Measurements from ENCODE around the gene DNM3.
A peak's percentile ranks its signal among the peaks of the same experiment; 100 is the strongest.

Gene DNM3

GRCh38 chr1:171931752-171932151 lies 90.5 kb downstream of the DNM3 start:
- DNase-seq, result no peak

- no peak for DNase-seq
Measured at GRCh38 chr1:171934664-171935063, 93.4 kb downstream of the DNM3 start.

GRCh38 chr1:171935086-171935485 lies 93.8 kb downstream of the DNM3 start:
- DNase-seq, result no peak

GRCh38 chr1:171935664-171936063 lies 94.4 kb downstream of the DNM3 start:
- no peak for DNase-seq

- no peak for DNase-seq
Measured at GRCh38 chr1:171937938-171938337, 96.6 kb downstream of the DNM3 start.

GRCh38 chr1:171939740-171940139 lies 98.4 kb downstream of the DNM3 start:
- no peak for DNase-seq

- DNase-seq, result no peak
Measured at GRCh38 chr1:171940368-171940767, 99.1 kb downstream of the DNM3 start.

- DNase-seq, result no peak
Measured at GRCh38 chr1:171941920-171942319, 100.6 kb downstream of the DNM3 start.

- no peak for DNase-seq
Measured at GRCh38 chr1:171943973-171944561, 102.8 kb downstream of the DNM3 start.

GRCh38 chr1:171948511-171948910 lies 107.2 kb downstream of the DNM3 start:
- DNase-seq, result no peak

GRCh38 chr1:171949316-171949715 lies 108.0 kb downstream of the DNM3 start:
- no peak for DNase-seq

- no peak for DNase-seq
Measured at GRCh38 chr1:171953835-171954234, 112.5 kb downstream of the DNM3 start.

- no peak for DNase-seq
Measured at GRCh38 chr1:171954361-171954760, 113.1 kb downstream of the DNM3 start.

GRCh38 chr1:171961861-171962260 lies 120.6 kb downstream of the DNM3 start:
- no peak for DNase-seq

- DNase-seq, result no peak
Measured at GRCh38 chr1:171963762-171964161, 122.5 kb downstream of the DNM3 start.

GRCh38 chr1:171965777-171966176 lies 124.5 kb downstream of the DNM3 start:
- no peak for DNase-seq

GRCh38 chr1:171966426-171967220 lies 125.3 kb downstream of the DNM3 start:
- no peak for DNase-seq

GRCh38 chr1:171969226-171969625 lies 127.9 kb downstream of the DNM3 start:
- DNase-seq, result no peak

GRCh38 chr1:171969813-171970212 lies 128.5 kb downstream of the DNM3 start:
- DNase-seq, result no peak

- DNase-seq, result no peak
Measured at GRCh38 chr1:171972846-171973245, 131.5 kb downstream of the DNM3 start.

GRCh38 chr1:171973421-171973820 lies 132.1 kb downstream of the DNM3 start:
- DNase-seq, result no peak

- peak; percentile 39 for DNase-seq
Measured at GRCh38 chr1:171981303-171981702, 140.0 kb downstream of the DNM3 start.

GRCh38 chr1:171983584-171983983 lies 142.3 kb downstream of the DNM3 start:
- peak; percentile 53 for DNase-seq

GRCh38 chr1:171984262-171984661 lies 143.0 kb downstream of the DNM3 start:
- no peak for DNase-seq
